Measurements from ENCODE around the gene HDAC4.

The HDAC4 gene

GRCh38 chr2:239444626-239445577, 44.1 kb upstream of the HDAC4 start:
- no peaks in the 10 kb centered on the region for H3K36me3 ChIP-seq (replicated peaks; ENCODE audit: insufficient read depth, low read length)
- H3K27ac ChIP-seq (ENCODE audit: low read length): no peak overlapping the region
- no peak overlapping the region for H2AFZ ChIP-seq (ENCODE audit: low read length)
- H3K4me3 ChIP-seq (ENCODE audit: low read length): no peak overlapping the region
- DNase-seq: no peak
- H4K20me1 ChIP-seq (ENCODE audit: insufficient read depth, low read length): no peaks in the 10 kb centered on the region
- TF ChIP-seq EZH2phosphoT487 (IDR thresholded peaks at IDR 0.05; ENCODE audit: low read length) (no peak), EZH2 (optimal IDR thresholded peaks at IDR 0.05; ENCODE audit: low read depth, low read length) (no peak)
- TF ChIP-seq, protein P1, sequence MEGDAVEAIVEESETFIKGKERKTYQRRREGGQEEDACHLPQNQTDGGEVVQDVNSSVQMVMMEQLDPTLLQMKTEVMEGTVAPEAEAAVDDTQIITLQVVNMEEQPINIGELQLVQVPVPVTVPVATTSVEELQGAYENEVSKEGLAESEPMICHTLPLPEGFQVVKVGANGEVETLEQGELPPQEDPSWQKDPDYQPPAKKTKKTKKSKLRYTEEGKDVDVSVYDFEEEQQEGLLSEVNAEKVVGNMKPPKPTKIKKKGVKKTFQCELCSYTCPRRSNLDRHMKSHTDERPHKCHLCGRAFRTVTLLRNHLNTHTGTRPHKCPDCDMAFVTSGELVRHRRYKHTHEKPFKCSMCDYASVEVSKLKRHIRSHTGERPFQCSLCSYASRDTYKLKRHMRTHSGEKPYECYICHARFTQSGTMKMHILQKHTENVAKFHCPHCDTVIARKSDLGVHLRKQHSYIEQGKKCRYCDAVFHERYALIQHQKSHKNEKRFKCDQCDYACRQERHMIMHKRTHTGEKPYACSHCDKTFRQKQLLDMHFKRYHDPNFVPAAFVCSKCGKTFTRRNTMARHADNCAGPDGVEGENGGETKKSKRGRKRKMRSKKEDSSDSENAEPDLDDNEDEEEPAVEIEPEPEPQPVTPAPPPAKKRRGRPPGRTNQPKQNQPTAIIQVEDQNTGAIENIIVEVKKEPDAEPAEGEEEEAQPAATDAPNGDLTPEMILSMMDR (IDR thresholded peaks at IDR 0.05; ENCODE audit: low read length): no peak
- no peaks in the 10 kb centered on the region for H3K4me1 ChIP-seq (ENCODE audit: low read length)
- no peak overlapping the region for H3K4me2 ChIP-seq (ENCODE audit: low read depth, low read length)
- no peaks in the 10 kb centered on the region for H3K27me3 ChIP-seq (replicated peaks; ENCODE audit: insufficient read depth, low read length)
- H3F3A ChIP-seq (ENCODE audit: insufficient read depth, low read length): no peaks in the 10 kb centered on the region
- H3K9me3 ChIP-seq (replicated peaks; ENCODE audit: insufficient read depth, low read length): no peaks in the 10 kb centered on the region
- no peaks in the 10 kb centered on the region for H3K79me2 ChIP-seq (ENCODE audit: low read length)
- no peaks in the 10 kb centered on the region for H3K9me2 ChIP-seq (replicated peaks; ENCODE audit: insufficient read depth, low read length)
- H3K9ac ChIP-seq (ENCODE audit: low read length): no peak overlapping the region

- no peak for DNase-seq
- H4K20me1 ChIP-seq (ENCODE audit: insufficient read depth, low read length): no peaks in the 10 kb centered on the region
- H3K9me2 ChIP-seq (replicated peaks; ENCODE audit: insufficient read depth, low read length): no peaks in the 10 kb centered on the region
- H3K9ac ChIP-seq (ENCODE audit: low read length): no peak overlapping the region
- H3K36me3 ChIP-seq (replicated peaks; ENCODE audit: insufficient read depth, low read length): no peaks in the 10 kb centered on the region
- H3K79me2 ChIP-seq (ENCODE audit: low read length): no peaks in the 10 kb centered on the region
- no peaks in the 10 kb centered on the region for H3K9me3 ChIP-seq (replicated peaks; ENCODE audit: insufficient read depth, low read length)
- TF ChIP-seq EZH2 (optimal IDR thresholded peaks at IDR 0.05; ENCODE audit: low read depth, low read length): no peak
- no peak for TF ChIP-seq EZH2phosphoT487 (IDR thresholded peaks at IDR 0.05; ENCODE audit: low read length)
- TF ChIP-seq, protein P1 (IDR thresholded peaks at IDR 0.05; ENCODE audit: low read length): no peak
- no peaks in the 10 kb centered on the region for H3K27me3 ChIP-seq (replicated peaks; ENCODE audit: insufficient read depth, low read length)
- no peak overlapping the region for H3K4me2 ChIP-seq (ENCODE audit: low read depth, low read length)
- no peak overlapping the region for H3K27ac ChIP-seq (ENCODE audit: low read length)
- no peaks in the 10 kb centered on the region for H3K4me1 ChIP-seq (ENCODE audit: low read length)
- no peak overlapping the region for H2AFZ ChIP-seq (ENCODE audit: low read length)
- H3F3A ChIP-seq (ENCODE audit: insufficient read depth, low read length): no peaks in the 10 kb centered on the region
- no peak overlapping the region for H3K4me3 ChIP-seq (ENCODE audit: low read length)
Observed at GRCh38 chr2:239443666-239444567, 43.1 kb upstream of the HDAC4 start.

- no peaks in the 10 kb centered on the region for H3K9me3 ChIP-seq (replicated peaks; ENCODE audit: insufficient read depth, low read length)
- H3K9ac ChIP-seq (ENCODE audit: low read length): no peak overlapping the region
- H3F3A ChIP-seq (ENCODE audit: insufficient read depth, low read length): no peaks in the 10 kb centered on the region
- H3K27ac ChIP-seq (ENCODE audit: low read length): no peak overlapping the region
- H3K79me2 ChIP-seq (ENCODE audit: low read length): no peaks in the 10 kb centered on the region
- no peak overlapping the region for H2AFZ ChIP-seq (ENCODE audit: low read length)
- H3K9me2 ChIP-seq (replicated peaks; ENCODE audit: insufficient read depth, low read length): no peaks in the 10 kb centered on the region
- TF ChIP-seq, protein P1 (IDR thresholded peaks at IDR 0.05; ENCODE audit: low read length): no peak
- TF ChIP-seq EZH2phosphoT487 (IDR thresholded peaks at IDR 0.05; ENCODE audit: low read length) (no peak), EZH2 (optimal IDR thresholded peaks at IDR 0.05; ENCODE audit: low read depth, low read length) (no peak)
- H3K4me2 ChIP-seq (ENCODE audit: low read depth, low read length): no peak overlapping the region
- H3K27me3 ChIP-seq (replicated peaks; ENCODE audit: insufficient read depth, low read length): no peaks in the 10 kb centered on the region
- no peaks in the 10 kb centered on the region for H3K36me3 ChIP-seq (replicated peaks; ENCODE audit: insufficient read depth, low read length)
- no peak overlapping the region for H3K4me3 ChIP-seq (ENCODE audit: low read length)
- no peaks in the 10 kb centered on the region for H4K20me1 ChIP-seq (ENCODE audit: insufficient read depth, low read length)
- no peaks in the 10 kb centered on the region for H3K4me1 ChIP-seq (ENCODE audit: low read length)
- DNase-seq: no peak
Observed at GRCh38 chr2:239443102-239443620, 42.3 kb upstream of the HDAC4 start.
